Bronchial epithelial cell (primary cell): ENCODE measurements around the gene CREB1. TPM values are rescaled to one million over a fixed set of nuclear protein-coding genes. Genes with fewer than 3 reads are reported as not detected.

Experiments used
- DNase-seq: peaks from one replicate; pipeline ENCODE4 v3.0.0-alpha.2; 2010; ENCODE audit warnings: low read depth
- FAIRE-seq: peaks from 2 replicates; lab custom pipeline; 2011; peaks lifted over from hg19 to GRCh38; lab: Jason Lieb, UNC
- H3K27me3 ChIP-seq: 2 replicates; pipeline ENCODE4 v1.5.1; 2011; ENCODE audit warnings: low read length; ENCODE audit not compliant: control insufficient read depth, insufficient read depth
- H3K36me3 ChIP-seq: 2 replicates; pipeline ENCODE4 v1.5.1; 2011; ENCODE audit warnings: low read length; ENCODE audit not compliant: control insufficient read depth, insufficient read depth
- H3K4me3 ChIP-seq: 2 replicates; pipeline ENCODE4 v1.5.1; 2011; ENCODE audit warnings: mild to moderate bottlenecking, low read depth, low read length, control low read depth
- total RNA-seq: library from RNA; depleted of rRNA; stranded (reverse); fragments of >200 nt; gene quantifications from 2 replicates; pipeline ENCODE4 v1.2.1, GENCODE V29; 2014
- TF ChIP-seq, protein P1 (sequence below): IDR thresholded peaks from 2 replicates; pipeline ENCODE4 v1.5.1; 2011; ENCODE audit warnings: mild to moderate bottlenecking, moderate library complexity, low read length, control low read depth, inconsistent platforms; ENCODE audit not compliant: insufficient read depth, severe bottlenecking

Gene CREB1
- total RNA-seq, 1 donor from 2014 or later, result 36.9 TPM

GRCh38 chr2:207483477-207483876 lies 46.3 kb upstream of the CREB1 start:
- no peaks in the 10 kb centered on the region for H3K36me3 ChIP-seq
- TF ChIP-seq, protein P1, sequence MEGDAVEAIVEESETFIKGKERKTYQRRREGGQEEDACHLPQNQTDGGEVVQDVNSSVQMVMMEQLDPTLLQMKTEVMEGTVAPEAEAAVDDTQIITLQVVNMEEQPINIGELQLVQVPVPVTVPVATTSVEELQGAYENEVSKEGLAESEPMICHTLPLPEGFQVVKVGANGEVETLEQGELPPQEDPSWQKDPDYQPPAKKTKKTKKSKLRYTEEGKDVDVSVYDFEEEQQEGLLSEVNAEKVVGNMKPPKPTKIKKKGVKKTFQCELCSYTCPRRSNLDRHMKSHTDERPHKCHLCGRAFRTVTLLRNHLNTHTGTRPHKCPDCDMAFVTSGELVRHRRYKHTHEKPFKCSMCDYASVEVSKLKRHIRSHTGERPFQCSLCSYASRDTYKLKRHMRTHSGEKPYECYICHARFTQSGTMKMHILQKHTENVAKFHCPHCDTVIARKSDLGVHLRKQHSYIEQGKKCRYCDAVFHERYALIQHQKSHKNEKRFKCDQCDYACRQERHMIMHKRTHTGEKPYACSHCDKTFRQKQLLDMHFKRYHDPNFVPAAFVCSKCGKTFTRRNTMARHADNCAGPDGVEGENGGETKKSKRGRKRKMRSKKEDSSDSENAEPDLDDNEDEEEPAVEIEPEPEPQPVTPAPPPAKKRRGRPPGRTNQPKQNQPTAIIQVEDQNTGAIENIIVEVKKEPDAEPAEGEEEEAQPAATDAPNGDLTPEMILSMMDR, result no peak
- H3K4me3 ChIP-seq, result no peak overlapping the region
- DNase-seq, result peak; percentile 60
- H3K27me3 ChIP-seq, result no peaks in the 10 kb centered on the region
- no peak for FAIRE-seq

DNA sequence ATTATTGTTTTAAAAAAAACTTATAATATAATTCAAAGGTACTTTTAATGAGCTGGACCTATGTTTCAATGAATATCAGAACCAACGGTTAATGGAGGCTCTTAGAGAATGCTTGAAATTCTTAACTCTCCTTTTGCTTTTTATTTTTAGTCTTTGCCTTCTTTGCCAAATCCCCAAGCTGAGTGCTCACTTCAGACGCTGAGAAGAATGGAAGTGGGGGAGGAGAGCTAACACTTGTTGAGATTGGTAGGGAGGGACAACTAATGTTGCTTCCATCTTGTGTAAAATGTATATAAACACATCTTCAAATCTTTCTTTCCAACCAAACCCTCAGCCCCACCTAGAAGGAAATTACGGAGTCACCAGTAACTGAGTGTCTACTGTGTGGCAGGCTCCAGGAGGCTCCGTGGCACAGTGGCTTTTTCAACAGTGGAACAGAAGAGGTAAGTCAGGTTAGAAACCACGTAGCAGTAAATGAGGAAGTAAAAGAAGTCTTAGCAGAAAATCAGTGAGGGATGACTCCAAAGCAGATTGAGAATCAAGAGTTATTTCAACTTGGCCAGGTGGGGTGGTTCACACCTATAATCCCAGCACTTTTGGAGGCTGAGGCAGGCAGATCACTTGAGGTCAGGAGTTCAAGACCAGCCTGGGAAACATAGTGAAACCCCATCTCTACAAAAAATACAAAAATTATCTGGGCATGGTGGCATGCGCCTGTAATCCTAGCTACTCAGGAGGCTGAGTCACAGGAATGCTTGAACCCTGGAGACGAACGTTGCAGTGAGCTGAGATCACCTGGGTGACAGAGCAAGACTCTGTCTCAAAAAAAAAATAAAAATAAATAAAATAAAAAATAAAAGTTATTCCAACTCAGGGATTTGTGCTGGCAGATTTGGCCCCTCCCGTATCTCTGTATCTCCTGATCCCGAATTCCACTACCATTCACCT lies 45.0 kb upstream of the CREB1 start:
- TF ChIP-seq, protein P1, result no peak
- Histone ChIP-seq H3K27me3 (no peaks in the 10 kb centered on the region), H3K36me3 (no peaks in the 10 kb centered on the region), H3K4me3 (no peak overlapping the region)
- no peak for FAIRE-seq
- DNase-seq, result no peak

DNA sequence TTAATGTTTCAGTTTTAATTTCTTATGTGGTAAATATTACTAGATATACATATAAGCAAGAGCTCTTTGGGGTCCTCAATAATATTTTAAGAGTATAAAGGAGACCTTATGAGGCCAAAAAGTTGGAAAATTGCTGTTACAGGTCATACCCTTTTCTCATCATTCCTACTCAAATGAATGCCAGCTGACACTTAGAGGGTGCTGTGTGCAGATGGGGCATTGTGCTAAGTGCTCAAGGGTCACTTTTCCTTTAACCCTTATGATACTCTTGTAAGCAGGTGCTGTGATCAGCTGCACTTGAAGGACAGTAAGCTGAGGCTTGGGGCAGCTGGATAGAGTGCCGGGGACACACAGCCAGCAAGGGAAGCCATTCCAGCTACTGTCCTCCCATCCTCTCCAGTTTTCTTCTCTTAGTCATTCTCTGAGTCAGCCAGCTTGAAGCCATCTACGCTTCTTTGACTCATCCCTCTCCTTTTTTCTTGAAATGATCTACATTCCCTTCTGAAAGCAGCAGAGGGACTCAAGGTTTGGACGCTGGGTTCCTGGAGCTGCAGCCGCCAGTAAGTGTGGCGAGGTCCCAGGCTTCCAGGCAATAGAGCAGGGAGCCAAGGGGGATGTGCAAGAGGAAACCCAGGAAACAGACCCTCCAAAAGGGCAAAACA lies 42.0 kb upstream of the CREB1 start:
- FAIRE-seq (peak; percentile 47), DNase-seq (peak; percentile 73)
- H3K27me3 ChIP-seq, result no peaks in the 10 kb centered on the region
- TF ChIP-seq, protein P1, result no peak
- H3K36me3 ChIP-seq, result no peaks in the 10 kb centered on the region
- H3K4me3 ChIP-seq, result no peak overlapping the region

DNA sequence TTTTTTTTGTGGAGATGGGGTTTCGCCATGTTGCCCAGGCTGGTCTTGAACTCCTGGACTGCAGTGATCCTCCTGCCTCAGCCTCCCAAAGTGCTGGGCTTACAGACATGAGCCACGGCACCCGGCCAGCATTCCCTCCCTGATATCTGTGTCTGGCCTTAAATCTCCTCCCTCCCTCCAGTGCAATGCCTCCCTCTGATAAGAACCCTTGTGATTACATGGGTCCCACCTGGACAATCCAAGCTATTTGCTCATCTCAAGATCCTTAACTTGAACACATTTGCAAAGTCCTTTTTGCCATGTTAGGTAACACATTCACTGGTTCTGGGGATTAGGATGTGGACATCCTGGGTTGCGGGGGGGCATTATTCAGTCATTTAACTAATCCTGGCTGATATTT lies 40.5 kb upstream of the CREB1 start:
- no peak for FAIRE-seq
- H3K4me3 ChIP-seq, result no peak overlapping the region
- TF ChIP-seq, protein P1, result no peak
- H3K36me3 ChIP-seq, result no peaks in the 10 kb centered on the region
- no peak for DNase-seq
- H3K27me3 ChIP-seq, result no peaks in the 10 kb centered on the region

DNA sequence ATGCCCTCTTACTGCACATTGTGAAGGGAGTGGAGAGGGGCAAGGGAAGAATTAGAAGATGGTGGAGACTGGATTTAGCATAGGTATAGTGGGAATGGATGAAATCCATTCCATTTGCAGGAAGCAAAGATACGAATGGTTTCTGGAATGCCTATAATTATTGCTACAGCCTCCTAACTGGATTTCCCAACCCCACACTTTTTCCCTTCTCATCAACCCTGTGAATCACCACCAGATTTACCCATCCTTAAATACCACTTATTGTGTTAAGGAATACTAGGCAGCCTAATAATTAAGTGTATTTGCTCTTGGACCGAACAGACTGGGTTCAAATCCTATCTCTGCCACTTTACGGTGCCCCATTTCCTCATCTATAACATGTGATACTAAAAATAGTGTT lies 39.3 kb upstream of the CREB1 start:
- DNase-seq (no peak), FAIRE-seq (no peak)
- no peaks in the 10 kb centered on the region for H3K36me3 ChIP-seq
- no peak overlapping the region for H3K4me3 ChIP-seq
- no peaks in the 10 kb centered on the region for H3K27me3 ChIP-seq
- TF ChIP-seq, protein P1, result no peak
